PC-9 (cell line): ENCODE data around the gene SMIM43. TPM values are rescaled to one million over a fixed set of nuclear protein-coding genes. Genes with fewer than 3 reads are reported as not detected.

Source experiments
- BruUV-seq: library from RNA; stranded (reverse); fragments of 400-500 nt; replicated peaks from 2 replicates; lab custom pipeline; 2021; lab: Mats Ljungman, UMichigan
- CTCF ChIA-PET: fragments of 300-600 bp; sonication (Branson Sonifier 250); formaldehyde crosslinking; loops from one replicate; lab custom pipeline; 2022; ENCODE audit warnings: antibody characterized with exemption; lab: Charles Lee
- POLR2A ChIA-PET: fragments of 300-600 bp; sonication (Branson Sonifier 250); formaldehyde crosslinking; loops from one replicate; lab custom pipeline; 2022; ENCODE audit warnings: antibody characterized with exemption; ENCODE audit not compliant: unreplicated experiment; lab: Charles Lee
- DNase-seq, 2 experiments: peaks; one replicate each; pipeline versions ENCODE4 v3.0.0 to v3.0.0-alpha.2; 2015 to 2022; ENCODE audit warnings: mixed read lengths in 1 of 2
- H2AFZ ChIP-seq: fragments of 200-600 bp; sonication (generic); 2 replicates; pipeline ENCODE4 v1.8.1; 2017; ENCODE audit warnings: antibody characterized with exemption
- H3F3A ChIP-seq: fragments of 200-600 bp; sonication (generic); 2 replicates; pipeline ENCODE4 v1.8.1; 2017; ENCODE audit warnings: antibody characterized with exemption, mild to moderate bottlenecking, low read depth; ENCODE audit not compliant: insufficient read depth
- H3K27ac ChIP-seq: fragments of 200-600 bp; sonication (generic); 2 replicates; pipeline ENCODE4 v1.6.1; 2016; ENCODE audit warnings: mixed run types
- H3K27me3 ChIP-seq: fragments of 200-600 bp; sonication (generic); 2 replicates; pipeline ENCODE4 v1.6.1; 2016; ENCODE audit warnings: low read depth, mixed run types; ENCODE audit not compliant: insufficient read depth
- H3K36me3 ChIP-seq: fragments of 200-600 bp; sonication (generic); 2 replicates; pipeline ENCODE4 v1.6.1; 2016; ENCODE audit warnings: low read depth, mixed run types
- H3K4me1 ChIP-seq: fragments of 200-600 bp; sonication (generic); replicated peaks from 2 replicates; pipeline ENCODE4 v1.6.1; 2016; ENCODE audit warnings: mixed run types; ENCODE audit not compliant: insufficient read depth
- H3K4me2 ChIP-seq: fragments of 200-600 bp; sonication (generic); 2 replicates; pipeline ENCODE4 v1.6.1; 2017; ENCODE audit warnings: mixed run types
- H3K4me3 ChIP-seq: fragments of 200-600 bp; sonication (generic); 2 replicates; pipeline ENCODE4 v1.6.1; 2016; ENCODE audit warnings: mixed run types
- H3K79me2 ChIP-seq: fragments of 200-600 bp; sonication (generic); 2 replicates; pipeline ENCODE4 v1.6.1; 2017; ENCODE audit warnings: low read depth, mixed run types
- H3K9me2 ChIP-seq: fragments of 200-600 bp; sonication (generic); 2 replicates; pipeline ENCODE4 v1.8.1; 2017; ENCODE audit warnings: mild to moderate bottlenecking; ENCODE audit not compliant: insufficient read depth
- H3K9me3 ChIP-seq: fragments of 200-600 bp; sonication (generic); 2 replicates; pipeline ENCODE4 v1.8.1; 2016; ENCODE audit warnings: low read depth; ENCODE audit not compliant: insufficient read depth
- H4K20me1 ChIP-seq: fragments of 200-600 bp; sonication (generic); 2 replicates; pipeline ENCODE4 v1.8.1; 2017; ENCODE audit not compliant: insufficient read depth
- EZH2 ChIP-seq: fragments of 200-600 bp; sonication (generic); IDR thresholded peaks from 2 replicates; pipeline ENCODE4 v1.8.0; 2017; ENCODE audit warnings: antibody characterized with exemption, low read depth
- intact Hi-C: fragments of 100-400 bp; cut with micrococcal nuclease; formaldehyde crosslinking; loops from one replicate; pipeline ENCODE4 v1.10.0; 2022; ENCODE audit not compliant: unreplicated experiment
- total RNA-seq: library from RNA; stranded (reverse); gene quantifications from 2 replicates; pipeline ENCODE4 v1.2.3, GENCODE V29; 2021
- TF ChIP-seq, protein P1 (sequence below): fragments of 200-600 bp; sonication (generic); conservative IDR thresholded peaks from 2 replicates; pipeline ENCODE4 v1.6.1; 2017; ENCODE audit warnings: mixed run types, antibody characterized with exemption, mild to moderate bottlenecking, moderate library complexity

Gene SMIM43
- total RNA-seq, 1 experiment from 2014 or later, result not detected

DNA sequence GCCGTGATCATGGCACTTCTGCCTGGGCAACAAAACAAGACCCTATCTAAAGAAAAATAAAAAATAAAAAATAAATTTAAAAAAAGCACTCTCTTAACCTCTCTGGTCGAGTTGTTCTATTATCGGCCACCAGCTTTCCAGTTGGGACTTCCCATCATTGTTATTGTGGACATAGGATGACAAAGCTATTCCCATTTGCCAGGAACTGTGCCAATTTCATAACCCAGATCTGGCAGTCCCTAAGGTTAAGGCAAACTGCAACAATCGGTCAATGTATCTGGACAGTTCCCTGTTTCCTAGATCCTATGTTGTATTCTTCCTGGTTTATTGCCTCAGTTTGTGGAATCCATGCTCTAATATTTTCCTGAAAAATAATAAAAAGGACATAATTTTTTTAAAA is 50.4 kb downstream of the SMIM43 start:
- ChIA-PET CTCF (no interaction called here), POLR2A (no interaction called here)
- Histone ChIP-seq H3K9me2 (no peaks in the 10 kb centered on the region), H3K9me3 (no peaks in the 10 kb centered on the region; the same call in 1 of the 2 replicates), H2AFZ (no peak overlapping the region), H3K79me2 (no peaks in the 10 kb centered on the region), H3K4me3 (no peak overlapping the region), H3K36me3 (no peaks in the 10 kb centered on the region), H3K4me1 (peaks cover 31% of the 10 kb centered on the region), H3F3A (peaks cover 19% of the 10 kb centered on the region), H3K27ac (no peak overlapping the region), H4K20me1 (no peaks in the 10 kb centered on the region), H3K4me2 (no peak overlapping the region), H3K27me3 (no peaks in the 10 kb centered on the region)
- no peak for DNase-seq
- no TSS peak for BruUV-seq
- TF ChIP-seq, protein P1, sequence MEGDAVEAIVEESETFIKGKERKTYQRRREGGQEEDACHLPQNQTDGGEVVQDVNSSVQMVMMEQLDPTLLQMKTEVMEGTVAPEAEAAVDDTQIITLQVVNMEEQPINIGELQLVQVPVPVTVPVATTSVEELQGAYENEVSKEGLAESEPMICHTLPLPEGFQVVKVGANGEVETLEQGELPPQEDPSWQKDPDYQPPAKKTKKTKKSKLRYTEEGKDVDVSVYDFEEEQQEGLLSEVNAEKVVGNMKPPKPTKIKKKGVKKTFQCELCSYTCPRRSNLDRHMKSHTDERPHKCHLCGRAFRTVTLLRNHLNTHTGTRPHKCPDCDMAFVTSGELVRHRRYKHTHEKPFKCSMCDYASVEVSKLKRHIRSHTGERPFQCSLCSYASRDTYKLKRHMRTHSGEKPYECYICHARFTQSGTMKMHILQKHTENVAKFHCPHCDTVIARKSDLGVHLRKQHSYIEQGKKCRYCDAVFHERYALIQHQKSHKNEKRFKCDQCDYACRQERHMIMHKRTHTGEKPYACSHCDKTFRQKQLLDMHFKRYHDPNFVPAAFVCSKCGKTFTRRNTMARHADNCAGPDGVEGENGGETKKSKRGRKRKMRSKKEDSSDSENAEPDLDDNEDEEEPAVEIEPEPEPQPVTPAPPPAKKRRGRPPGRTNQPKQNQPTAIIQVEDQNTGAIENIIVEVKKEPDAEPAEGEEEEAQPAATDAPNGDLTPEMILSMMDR, result no peak
- TF ChIP-seq EZH2, result no peak
- intact Hi-C loops, result no loop called here

DNA sequence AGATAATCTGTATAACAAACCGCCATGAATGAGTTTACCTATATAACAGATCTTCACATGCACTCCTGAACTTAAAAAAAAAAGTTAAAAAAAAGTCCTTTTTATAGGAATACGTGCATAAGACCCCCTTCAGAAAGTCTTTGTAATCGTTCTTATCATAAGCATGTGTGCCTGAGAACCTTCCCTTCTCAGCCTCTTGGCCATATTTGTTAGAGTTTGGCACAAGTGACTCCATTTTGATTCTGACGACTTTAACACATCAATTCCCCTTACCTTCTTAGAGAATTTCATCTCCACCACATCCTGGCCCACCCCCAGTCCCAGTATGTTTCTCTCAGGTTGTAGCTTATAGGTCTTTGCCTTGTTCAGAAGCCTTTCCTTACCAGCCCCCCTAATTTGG is 52.2 kb downstream of the SMIM43 start:
- intact Hi-C loops, result no loop called here
- H3K9me3 ChIP-seq, result no peaks in the 10 kb centered on the region; the same call in 1 of the 2 replicates
- ChIA-PET CTCF (no interaction called here), POLR2A (no interaction called here)
- peaks cover 42% of the 10 kb centered on the region for H3K4me1 ChIP-seq
- no peak overlapping the region for H2AFZ ChIP-seq
- DNase-seq, result no peak
- H3K79me2 ChIP-seq, result no peaks in the 10 kb centered on the region
- H3K27me3 ChIP-seq, result no peaks in the 10 kb centered on the region
- H3F3A ChIP-seq, result peaks cover 19% of the 10 kb centered on the region
- BruUV-seq, result no TSS peak
- no peaks in the 10 kb centered on the region for H4K20me1 ChIP-seq
- no peak overlapping the region for H3K27ac ChIP-seq
- TF ChIP-seq, protein P1, result no peak
- TF ChIP-seq EZH2, result no peak
- H3K36me3 ChIP-seq, result no peaks in the 10 kb centered on the region
- no peak overlapping the region for H3K4me2 ChIP-seq
- H3K9me2 ChIP-seq, result no peaks in the 10 kb centered on the region
- H3K4me3 ChIP-seq, result no peak overlapping the region

DNA sequence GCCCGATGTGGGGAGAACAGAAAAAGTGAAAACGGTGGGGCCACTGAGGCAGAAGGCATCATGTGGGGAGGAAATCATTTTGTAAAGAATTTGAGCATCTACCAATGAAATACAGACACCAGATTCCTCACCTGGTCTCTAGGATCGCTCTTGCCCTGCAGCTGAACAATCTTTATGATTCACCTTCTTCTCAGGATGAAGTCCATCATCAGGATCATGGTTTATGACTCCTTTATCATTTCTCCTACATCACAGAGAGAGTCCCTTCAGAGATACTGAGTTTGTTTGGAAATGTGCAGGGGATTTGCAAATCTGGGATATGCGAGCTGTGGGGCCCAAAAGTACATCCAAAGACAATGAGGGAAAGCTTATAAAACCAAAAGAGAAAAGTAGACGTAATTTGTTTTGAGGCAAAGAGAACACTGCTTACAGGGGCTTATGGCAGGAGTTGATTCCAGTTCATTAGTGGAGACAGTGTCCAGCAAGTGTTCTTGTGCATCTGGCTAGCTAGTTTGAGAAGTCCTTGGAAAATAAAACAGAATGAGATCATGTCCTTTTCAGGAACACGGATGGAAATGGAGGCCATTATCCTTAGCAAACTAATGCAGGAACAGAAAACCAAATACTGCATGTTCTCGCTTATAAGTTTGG is 52.8 kb downstream of the SMIM43 start:
- Histone ChIP-seq H3K9me2 (no peaks in the 10 kb centered on the region), H3K79me2 (no peaks in the 10 kb centered on the region), H3K27ac (peak overlapping the region; percentile 72), H2AFZ (peak overlapping the region; percentile 93), H4K20me1 (no peaks in the 10 kb centered on the region), H3K36me3 (no peaks in the 10 kb centered on the region), H3K27me3 (no peaks in the 10 kb centered on the region), H3F3A (peaks cover 19% of the 10 kb centered on the region), H3K4me2 (peak overlapping the region; percentile 84), H3K4me3 (peak overlapping the region; percentile 52; the same call in 1 of the 2 replicates), H3K9me3 (no peaks in the 10 kb centered on the region; the same call in 1 of the 2 replicates), H3K4me1 (peaks cover 46% of the 10 kb centered on the region)
- no peak for DNase-seq
- POLR2A ChIA-PET, result interaction anchor here (0.6 kb wide), 1 partner anchor 13 kb away, joined by 8 read pairs; no protein-coding TSS in a partner anchor
- BruUV-seq, result TSS peak; percentile 66
- CTCF ChIA-PET, result interaction anchor here (1.1 kb wide), 1 partner anchor 22 kb away, joined by 3 read pairs; no protein-coding TSS in a partner anchor
- TF ChIP-seq, protein P1, result no peak
- no peak for TF ChIP-seq EZH2
- intact Hi-C loops, result no loop called here
